DMS53 treated with DMSO at 0.1 percent for 48 hours (cell line): ENCODE measurements around the gene TBX10.
"Not testable (repeated sequence)": the region's sequence is repeated elsewhere in the genome, so short reads cannot be mapped to it uniquely, and the experiment has no call there.

Experiments
- DNase-seq: peaks from one replicate; lab custom pipeline; 2025; ENCODE audit not compliant: unreplicated experiment; lab: John Stamatoyannopoulos, UW

TBX10 gene

GRCh38 chr11:67639438-67639859 is at the start of gene TBX10:
TSS of gene TBX10 (minus strand) at chr11:67639763. CDS start at chr11:67639472, 291 bp downstream.
- no peak for DNase-seq

- no peak for DNase-seq
These were observed 49.6 kb upstream of the TBX10 start for GRCh38 chr11:67689178-67689577.

DNA sequence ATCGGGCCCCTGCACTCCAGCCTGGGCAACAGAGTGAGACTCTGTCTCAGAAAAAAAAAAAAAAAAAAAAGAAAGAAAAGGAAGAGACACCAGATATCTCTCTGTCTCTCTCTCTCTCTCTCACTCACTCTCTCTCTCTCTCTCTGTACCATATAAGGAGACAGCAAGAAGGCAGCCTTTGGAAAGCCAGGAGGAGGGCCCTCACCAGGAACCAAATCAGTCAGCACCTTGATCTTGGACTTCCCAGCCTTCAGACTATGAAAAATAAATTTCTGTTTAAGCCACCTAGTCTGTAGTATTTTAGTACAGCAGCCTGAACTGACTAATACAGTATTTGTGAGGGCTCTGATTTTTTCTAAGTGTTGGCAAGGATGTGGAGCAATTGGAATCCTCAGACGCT is 48.4 kb upstream of the TBX10 start:
- DNase-seq = no peak

DNA sequence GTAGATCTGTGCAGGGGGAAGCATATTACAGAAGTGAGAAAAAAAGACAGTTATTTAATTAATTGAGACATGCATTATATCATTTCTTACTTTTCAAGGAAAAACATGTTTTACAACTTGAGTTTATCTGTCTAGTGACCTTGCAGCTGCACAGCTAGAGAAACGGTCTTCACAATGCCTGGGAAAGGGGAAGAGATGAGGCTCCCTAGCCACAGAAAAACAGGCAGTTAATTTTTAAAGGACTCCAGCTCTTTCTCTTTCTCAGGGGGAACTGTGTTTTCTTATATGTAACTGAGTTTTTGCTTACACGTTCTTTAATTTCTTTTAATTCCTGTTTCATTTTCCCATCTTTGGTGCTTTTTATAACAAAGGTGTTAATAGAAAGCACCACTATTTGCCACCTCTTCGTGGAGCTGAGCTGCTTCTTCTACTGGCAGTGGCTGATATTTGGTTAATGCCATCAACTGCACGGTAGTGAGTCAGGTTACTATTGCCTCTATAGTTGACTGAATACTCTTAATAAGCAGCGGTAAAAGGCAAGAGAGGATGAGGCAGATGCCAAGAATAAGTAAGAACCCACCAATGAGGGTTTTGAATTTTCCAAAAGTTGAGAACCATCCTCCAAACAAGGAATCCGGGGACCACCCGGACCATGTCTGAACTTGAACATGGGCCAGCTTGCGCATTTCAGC is 46.2 kb upstream of the TBX10 start:
- not testable (repeated sequence) for DNase-seq

DNA sequence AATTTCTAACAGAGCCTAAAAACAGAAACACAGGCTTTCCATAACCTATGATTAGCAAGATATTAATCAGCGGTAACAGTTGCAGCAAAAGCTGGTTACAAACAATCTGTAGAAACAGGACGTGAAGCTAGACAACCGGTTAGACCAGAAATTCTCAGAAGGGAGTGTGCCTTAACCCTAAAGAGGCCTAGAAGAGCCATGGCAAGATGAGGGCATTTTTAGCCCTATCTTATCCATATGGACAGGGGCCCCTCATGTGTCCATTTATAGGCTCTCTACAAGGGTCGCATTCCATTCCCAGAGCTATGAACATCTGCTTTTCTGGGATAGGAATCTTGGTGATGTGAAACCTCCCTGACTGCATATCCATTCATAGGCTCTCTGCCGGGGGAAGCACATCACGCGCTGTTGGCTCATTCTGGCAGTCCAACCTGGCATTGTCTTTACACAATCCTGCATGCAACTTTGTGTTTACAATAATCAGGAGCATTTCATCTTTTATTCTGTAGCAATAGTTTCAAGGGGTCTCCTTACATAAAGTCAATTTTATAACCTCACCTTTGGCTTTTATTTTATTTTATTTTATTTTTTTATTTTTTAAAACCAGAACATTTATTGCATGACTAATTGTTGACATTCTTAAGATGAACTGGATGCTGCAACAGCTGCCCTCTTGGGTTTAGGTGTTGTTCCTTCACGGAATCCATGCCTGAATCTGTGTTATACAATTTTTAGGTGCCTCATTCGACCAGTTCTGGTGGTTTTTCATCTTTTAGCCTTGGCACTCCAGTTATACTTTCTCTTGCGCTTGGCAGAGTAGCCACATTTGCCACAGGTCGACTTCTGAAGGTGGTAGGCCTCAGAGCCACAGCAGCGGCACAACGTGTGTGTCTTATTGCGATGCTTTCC is 42.8 kb upstream of the TBX10 start:
- peak; percentile 44 for DNase-seq

DNA sequence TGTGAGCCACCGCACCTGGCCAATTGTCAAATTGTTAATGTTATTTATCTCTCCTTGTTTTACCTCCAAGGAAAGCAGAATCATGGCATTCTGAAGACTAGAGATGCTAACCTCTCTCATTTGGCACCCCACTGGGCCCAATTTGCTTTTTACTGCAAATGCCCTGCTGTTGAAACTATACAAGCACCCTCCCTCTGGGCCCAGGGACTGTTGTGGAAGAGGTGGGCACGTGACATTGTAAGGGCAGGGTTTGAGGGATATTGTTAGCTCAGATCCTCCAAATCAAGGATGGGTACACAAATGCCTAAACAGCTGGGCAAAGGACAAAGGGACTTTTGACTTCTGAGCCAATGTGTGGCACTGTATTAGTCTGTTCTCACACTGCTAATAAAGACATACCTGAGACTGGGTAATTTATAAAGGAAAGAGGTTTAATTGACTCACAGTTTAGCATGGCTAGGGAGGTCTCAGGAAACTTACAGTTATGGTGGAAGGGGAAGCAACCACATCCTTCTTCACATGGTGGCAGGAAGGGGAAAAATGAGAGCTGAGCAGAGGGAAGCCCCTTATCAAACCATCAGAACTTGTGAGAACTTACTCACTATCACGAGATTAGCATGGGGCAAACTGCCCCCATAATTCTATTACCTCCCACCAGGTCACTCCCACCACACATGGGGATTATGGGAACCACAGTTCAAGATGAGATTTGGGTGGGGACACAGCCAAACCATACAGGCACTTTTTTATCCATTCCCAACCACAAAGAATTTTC is 41.3 kb upstream of the TBX10 start:
- no peak for DNase-seq

GRCh38 chr11:67675058-67675747 is 35.6 kb upstream of the TBX10 start:
- no peak for DNase-seq

- peak; percentile 79 for DNase-seq
These were observed 34.9 kb upstream of the TBX10 start, which contains the start of gene ALDH3B2 for GRCh38 chr11:67674442-67674871. TSS of gene ALDH3B2 (minus strand) at chr11:67674623. CDS start at chr11:67666935, 7,688 bp downstream.

DNA sequence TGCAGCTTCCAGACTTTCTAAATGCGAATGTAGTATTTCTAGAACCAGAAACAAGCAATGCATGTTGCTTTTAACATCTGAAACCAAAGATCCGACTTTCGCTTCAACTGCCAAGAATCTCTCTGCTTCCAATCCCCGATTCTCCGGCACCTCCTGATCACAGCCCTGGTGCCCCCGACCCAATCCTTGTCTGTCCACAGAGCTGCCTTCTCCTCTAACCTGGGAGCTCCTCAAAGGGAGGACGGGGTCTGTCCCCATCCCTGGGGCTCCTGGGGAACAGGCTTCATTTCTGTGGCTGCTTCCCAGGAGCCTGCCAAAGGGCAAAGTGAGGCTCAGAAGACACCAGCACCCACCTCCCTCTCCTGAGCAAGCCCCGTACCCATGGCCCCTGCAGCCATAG is 34.3 kb upstream of the TBX10 start:
- DNase-seq = no peak

GRCh38 chr11:67673358-67673757 is 33.8 kb upstream of the TBX10 start:
- DNase-seq = no peak

- no peak for DNase-seq
These were observed 31.6 kb upstream of the TBX10 start for GRCh38 chr11:67671211-67671520.

- no peak for DNase-seq
These were observed 31.0 kb upstream of the TBX10 start for GRCh38 chr11:67670316-67671210.

GRCh38 chr11:67668192-67668551 is 28.6 kb upstream of the TBX10 start:
- no peak for DNase-seq

DNA sequence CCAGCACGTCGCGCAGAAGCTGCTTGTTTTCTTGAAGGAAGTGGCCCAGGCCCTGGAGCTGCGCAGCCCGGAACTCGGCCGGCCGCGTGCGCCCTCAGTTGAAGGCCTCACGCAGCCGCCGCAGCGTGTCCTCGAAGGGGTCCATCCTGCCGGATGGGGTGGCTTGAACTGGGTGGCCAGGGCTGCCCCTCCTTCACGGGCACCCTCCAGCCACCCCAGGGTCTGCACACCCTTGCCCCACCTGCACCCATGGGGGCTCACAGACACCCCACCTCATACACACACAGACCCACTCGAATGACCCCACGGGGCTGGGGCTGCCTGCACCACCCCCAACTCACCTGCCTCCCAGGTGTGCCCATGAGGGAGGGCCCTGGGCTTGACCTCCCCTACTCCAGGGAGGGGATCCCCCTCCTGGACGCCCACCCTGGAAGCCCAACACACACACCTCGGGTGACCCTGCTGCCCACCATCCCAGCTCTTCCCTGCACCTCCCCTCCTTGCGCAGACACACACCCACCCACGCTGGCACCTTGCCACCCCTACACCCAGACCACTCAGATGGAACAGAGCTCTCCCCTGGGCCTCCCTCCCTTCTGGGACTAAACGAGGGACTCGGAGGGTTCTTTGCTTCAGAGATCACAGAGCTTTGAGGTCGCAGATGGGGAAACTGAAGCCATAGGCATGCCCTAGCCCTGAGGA is 28.1 kb upstream of the TBX10 start:
- DNase-seq = no peak

GRCh38 chr11:67666676-67667489 is 27.3 kb upstream of the TBX10 start:
- no peak for DNase-seq

DNA sequence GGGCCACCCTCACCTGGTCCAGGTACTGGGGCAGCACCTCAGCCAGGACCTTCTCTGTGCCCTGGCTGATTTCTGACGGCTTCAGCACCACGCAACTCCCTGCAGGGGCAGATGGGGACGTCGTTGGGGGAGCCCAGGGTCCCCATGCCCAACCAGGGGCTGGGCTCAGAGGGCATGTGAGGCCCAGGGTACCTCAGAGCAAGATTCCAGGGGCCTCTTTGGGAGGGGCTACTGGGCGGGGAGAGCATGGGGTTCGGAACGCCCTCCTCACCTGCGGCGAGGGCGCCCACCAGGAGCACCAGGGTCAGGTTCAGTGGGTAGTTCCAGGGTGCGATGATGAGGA is 26.7 kb upstream of the TBX10 start:
- no peak for DNase-seq

DNA sequence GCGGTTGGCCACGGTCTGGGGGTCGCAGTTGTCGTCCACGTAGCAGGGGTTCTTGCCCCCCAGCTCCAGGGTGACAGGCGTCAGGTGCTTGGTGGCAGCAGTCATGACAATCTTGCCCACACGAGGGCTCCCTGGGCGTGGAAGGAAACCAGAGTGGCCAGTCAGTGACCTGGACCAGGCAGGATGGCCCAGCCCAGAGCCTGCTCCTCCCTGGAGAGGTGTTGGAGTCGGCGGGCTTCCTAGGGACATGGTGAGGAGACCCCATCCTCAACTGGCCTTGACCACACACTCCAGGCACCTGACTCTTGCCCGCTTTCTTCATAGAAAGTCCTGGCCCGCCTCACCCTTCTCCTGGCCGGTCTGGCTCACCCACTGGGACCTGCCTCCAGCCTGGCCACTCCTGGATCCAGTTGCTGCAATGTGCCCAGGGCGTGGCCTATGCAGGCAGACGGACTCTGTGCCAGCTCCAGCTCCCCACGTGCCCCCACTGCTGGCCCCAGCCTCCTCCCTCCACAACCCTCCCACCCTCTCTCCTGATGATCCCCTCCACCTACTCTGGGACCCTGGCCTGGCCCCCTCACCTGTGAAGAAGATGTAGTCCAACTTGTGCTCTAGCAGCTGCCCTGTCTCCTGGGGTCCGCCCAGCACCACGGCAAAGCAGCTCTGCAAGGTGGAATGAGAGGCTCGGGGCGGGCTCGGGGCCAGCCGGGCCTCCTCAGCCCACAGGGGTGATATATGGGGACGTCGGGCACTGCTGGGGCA is 26.2 kb upstream of the TBX10 start:
- DNase-seq = peak; percentile 51
